ENCODE results near the gene RGS3. TPM values are rescaled to one million over a fixed set of nuclear protein-coding genes. Genes with fewer than 3 reads are reported as not detected.
A peak's percentile ranks its signal among the peaks of the same experiment; 100 is the strongest.
"Not testable (repeated sequence)": the region's sequence is repeated elsewhere in the genome, so short reads cannot be mapped to it uniquely, and the experiment has no call there.

RGS3 gene
- total RNA-seq, 1 donor from 2014 or later = 110 TPM

- DNase-seq (ENCODE audit: low read depth) = peak; percentile 31
These were observed 168.5 kb downstream of the RGS3 start for GRCh38 chr9:113631871-113632665.

- DNase-seq (ENCODE audit: low read depth) = peak; percentile 63
These were observed 169.5 kb downstream of the RGS3 start for GRCh38 chr9:113632776-113633590.

GRCh38 chr9:113633782-113634595, 170.5 kb downstream of the RGS3 start:
- DNase-seq (ENCODE audit: low read depth) = peak; percentile 52

GRCh38 chr9:113634596-113635515, 171.3 kb downstream of the RGS3 start:
- peak; percentile 80 for DNase-seq (ENCODE audit: low read depth)

- DNase-seq (ENCODE audit: low read depth) = no peak
These were observed 172.1 kb downstream of the RGS3 start for GRCh38 chr9:113635586-113635985.

- DNase-seq (ENCODE audit: low read depth) = peak; percentile 98
These were observed 172.6 kb downstream of the RGS3 start for GRCh38 chr9:113636165-113636564.

GRCh38 chr9:113636693-113637092, 173.2 kb downstream of the RGS3 start:
- DNase-seq (ENCODE audit: low read depth) = no peak

GRCh38 chr9:113638490-113638889, 175.0 kb downstream of the RGS3 start:
- DNase-seq (ENCODE audit: low read depth) = no peak

- DNase-seq (ENCODE audit: low read depth) = no peak
These were observed 175.4 kb downstream of the RGS3 start for GRCh38 chr9:113638897-113639296.

- not testable (repeated sequence) for DNase-seq (ENCODE audit: low read depth)
These were observed 176.0 kb downstream of the RGS3 start for GRCh38 chr9:113639411-113639970.

- no peak for DNase-seq (ENCODE audit: low read depth)
These were observed 176.9 kb downstream of the RGS3 start for GRCh38 chr9:113640418-113640817.

- DNase-seq (ENCODE audit: low read depth) = peak; percentile 51
These were observed 177.8 kb downstream of the RGS3 start for GRCh38 chr9:113641100-113641885.

GRCh38 chr9:113644321-113644720, 180.8 kb downstream of the RGS3 start:
- no peak for DNase-seq (ENCODE audit: low read depth)

GRCh38 chr9:113645227-113645977, 181.9 kb downstream of the RGS3 start:
- DNase-seq (ENCODE audit: low read depth) = no peak

GRCh38 chr9:113645978-113646253, 182.4 kb downstream of the RGS3 start:
- no peak for DNase-seq (ENCODE audit: low read depth)

GRCh38 chr9:113646491-113646890, 183.0 kb downstream of the RGS3 start:
- no peak for DNase-seq (ENCODE audit: low read depth)
